HG03060 (cell line): ENCODE data around the gene ID3.

Source experiments
- ATAC-seq: cut with Tn5 transposase; IDR thresholded peaks from one replicate; pipeline ENCODE4 v1.9.1; 2021; ENCODE audit warnings: low read depth, moderate number of reproducible peaks; ENCODE audit not compliant: unreplicated experiment

The ID3 gene

GRCh38 chr1:23567996-23568607 lies 8.8 kb upstream of the ID3 start:
- ATAC-seq: no peak

- ATAC-seq: no peak
These were observed 8.3 kb upstream of the ID3 start for GRCh38 chr1:23567629-23567995.

GRCh38 chr1:23566304-23566703 lies 7.0 kb upstream of the ID3 start:
- ATAC-seq: no peak

GRCh38 chr1:23565776-23566175 lies 6.5 kb upstream of the ID3 start:
- no peak for ATAC-seq

- no peak for ATAC-seq
These were observed 5.3 kb upstream of the ID3 start for GRCh38 chr1:23564529-23565122.

- ATAC-seq: no peak
These were observed 4.6 kb upstream of the ID3 start for GRCh38 chr1:23563755-23564374.

GRCh38 chr1:23563003-23563402 lies 3.7 kb upstream of the ID3 start:
- no peak for ATAC-seq

- ATAC-seq: no peak
These were observed 3.0 kb upstream of the ID3 start for GRCh38 chr1:23562137-23562876.

- ATAC-seq: no peak
These were observed 2.5 kb upstream of the ID3 start for GRCh38 chr1:23561813-23562100.

- ATAC-seq: no peak
These were observed 1.9 kb upstream of the ID3 start for GRCh38 chr1:23561076-23561812.

GRCh38 chr1:23559985-23560741 lies 862 bp upstream of the ID3 start:
- ATAC-seq: no peak

- no peak for ATAC-seq
These were observed 497 bp downstream of the ID3 start for GRCh38 chr1:23558872-23559135.

GRCh38 chr1:23558140-23558871 lies 995 bp downstream of the ID3 start:
- no peak for ATAC-seq

GRCh38 chr1:23557471-23558124 lies 1.7 kb downstream of the ID3 start:
- no peak for ATAC-seq

- no peak for ATAC-seq
These were observed 2.4 kb downstream of the ID3 start for GRCh38 chr1:23556635-23557470.

GRCh38 chr1:23555986-23556634 lies 3.2 kb downstream of the ID3 start:
- ATAC-seq: no peak

- ATAC-seq: no peak
These were observed 3.9 kb downstream of the ID3 start for GRCh38 chr1:23555270-23555985.
